ENCODE data around the gene MIOS. TPM values are rescaled to one million over a fixed set of nuclear protein-coding genes. Genes with fewer than 3 reads are reported as not detected.
A peak's percentile ranks its signal among the peaks of the same experiment; 100 is the strongest.

MIOS gene
- total RNA-seq, 4 donors from 2014 or later = 8.4 to 41.9 (median 26.1) TPM

DNA sequence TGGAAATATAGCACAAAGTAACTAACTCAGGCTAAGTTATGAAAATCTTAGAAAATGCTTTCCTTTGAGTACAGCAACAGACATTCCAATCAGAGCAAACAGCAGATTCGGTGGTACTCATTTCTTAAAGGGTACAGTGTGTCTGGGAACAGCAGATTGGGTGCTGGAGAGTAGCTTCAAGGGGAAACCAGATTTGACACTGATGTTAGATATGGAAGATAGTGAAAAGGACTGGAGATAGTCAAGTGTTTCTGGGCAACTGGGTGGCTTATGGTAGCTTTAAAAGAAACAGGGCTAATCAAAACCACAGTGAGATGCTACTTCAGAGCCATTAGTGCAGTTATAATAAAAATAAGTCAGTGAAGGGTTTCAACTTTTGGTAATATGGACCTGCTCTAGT, 61.8 kb downstream of the MIOS start:
- 77 to 86% methylated on average over 1 of the region's 1 CpG for WGBS, 2 donors (ENCODE audit: low coverage in 1 of 2)
- Histone ChIP-seq H3K4me1 (no peaks in the 10 kb centered on the region), H3K27me3 (no peaks in the 10 kb centered on the region), H3K27ac (no peak overlapping the region), H3K36me3 (no peaks in the 10 kb centered on the region), H3K9me3 (peaks cover 0 to 6% of the 10 kb centered on the region in 2 donors), H3K4me3 (no peak overlapping the region)
- intact Hi-C loops (cut with DNase I; ENCODE audit: low total_unique reads) = no loop called here
- in situ Hi-C loops (cut with MboI; ENCODE audit: low pct_ligation_motif_present in 1 of 4, low pct_unique_long_range_greater_than_20kb in 1 of 4, low sequenced_read_pairs in 3 of 4) = no loop called here
- TF ChIP-seq, protein P1, sequence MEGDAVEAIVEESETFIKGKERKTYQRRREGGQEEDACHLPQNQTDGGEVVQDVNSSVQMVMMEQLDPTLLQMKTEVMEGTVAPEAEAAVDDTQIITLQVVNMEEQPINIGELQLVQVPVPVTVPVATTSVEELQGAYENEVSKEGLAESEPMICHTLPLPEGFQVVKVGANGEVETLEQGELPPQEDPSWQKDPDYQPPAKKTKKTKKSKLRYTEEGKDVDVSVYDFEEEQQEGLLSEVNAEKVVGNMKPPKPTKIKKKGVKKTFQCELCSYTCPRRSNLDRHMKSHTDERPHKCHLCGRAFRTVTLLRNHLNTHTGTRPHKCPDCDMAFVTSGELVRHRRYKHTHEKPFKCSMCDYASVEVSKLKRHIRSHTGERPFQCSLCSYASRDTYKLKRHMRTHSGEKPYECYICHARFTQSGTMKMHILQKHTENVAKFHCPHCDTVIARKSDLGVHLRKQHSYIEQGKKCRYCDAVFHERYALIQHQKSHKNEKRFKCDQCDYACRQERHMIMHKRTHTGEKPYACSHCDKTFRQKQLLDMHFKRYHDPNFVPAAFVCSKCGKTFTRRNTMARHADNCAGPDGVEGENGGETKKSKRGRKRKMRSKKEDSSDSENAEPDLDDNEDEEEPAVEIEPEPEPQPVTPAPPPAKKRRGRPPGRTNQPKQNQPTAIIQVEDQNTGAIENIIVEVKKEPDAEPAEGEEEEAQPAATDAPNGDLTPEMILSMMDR (IDR thresholded peaks at IDR 0.05) = no peak
- TF ChIP-seq POLR2AphosphoS5 (IDR thresholded peaks at IDR 0.05) = no peak
- TF ChIP-seq EP300 (IDR thresholded peaks at IDR 0.05; ENCODE audit: low read depth) = no peak
- TF ChIP-seq POLR2A (IDR thresholded peaks at IDR 0.05) = no peak
- DNase-seq = no peak

DNA sequence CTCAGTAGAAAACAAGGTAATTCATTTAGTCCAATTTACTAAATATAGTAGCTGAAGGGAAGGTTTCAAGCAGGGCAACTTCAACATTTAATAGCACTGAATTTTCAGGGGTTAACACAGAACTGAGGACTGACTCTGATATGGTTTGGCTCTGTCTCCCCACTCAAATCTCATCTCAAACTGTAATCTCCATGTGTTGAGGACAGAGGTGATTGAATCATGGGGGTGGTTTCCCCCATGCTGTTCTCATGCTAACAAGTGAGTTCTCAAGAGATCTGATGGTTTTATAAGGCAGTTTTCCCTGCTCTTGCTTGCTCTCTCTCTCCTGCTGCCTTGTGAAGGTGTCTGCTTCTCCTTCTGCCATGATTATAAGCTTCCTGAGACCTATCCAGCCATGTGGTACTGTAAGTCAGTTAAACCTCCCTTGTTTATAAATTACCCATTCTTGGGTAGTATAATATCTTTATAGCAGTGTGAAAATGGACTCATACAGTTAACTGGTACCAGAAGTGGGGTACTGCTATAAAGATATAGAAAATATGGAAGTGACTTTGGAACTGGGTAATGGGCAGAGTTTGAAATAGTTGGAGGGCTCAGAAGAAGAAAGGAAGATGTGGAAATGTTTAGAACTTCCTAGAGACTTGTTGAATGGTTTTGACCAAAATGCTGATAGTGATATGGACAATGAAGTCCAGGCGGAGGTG, 64.1 kb downstream of the MIOS start:
- Histone ChIP-seq H3K9me3 (peaks cover 0 to 4% of the 10 kb centered on the region in 2 donors), H3K36me3 (no peaks in the 10 kb centered on the region), H3K4me1 (no peaks in the 10 kb centered on the region), H3K27me3 (no peaks in the 10 kb centered on the region), H3K27ac (no peak overlapping the region), H3K4me3 (no peak overlapping the region)
- TF ChIP-seq, protein P1 (IDR thresholded peaks at IDR 0.05) = no peak
- TF ChIP-seq POLR2AphosphoS5 (IDR thresholded peaks at IDR 0.05) (no peak), POLR2A (IDR thresholded peaks at IDR 0.05) (no peak), EP300 (IDR thresholded peaks at IDR 0.05; ENCODE audit: low read depth) (no peak)
- DNase-seq = no peak
- intact Hi-C loops (cut with DNase I; ENCODE audit: low total_unique reads) = no loop called here
- in situ Hi-C loops (cut with MboI; ENCODE audit: low pct_ligation_motif_present in 1 of 4, low pct_unique_long_range_greater_than_20kb in 1 of 4, low sequenced_read_pairs in 3 of 4) = no loop called here
- WGBS, 2 donors (ENCODE audit: low coverage in 1 of 2) = 94 to 100% methylated on average over 1 of the region's 1 CpG

DNA sequence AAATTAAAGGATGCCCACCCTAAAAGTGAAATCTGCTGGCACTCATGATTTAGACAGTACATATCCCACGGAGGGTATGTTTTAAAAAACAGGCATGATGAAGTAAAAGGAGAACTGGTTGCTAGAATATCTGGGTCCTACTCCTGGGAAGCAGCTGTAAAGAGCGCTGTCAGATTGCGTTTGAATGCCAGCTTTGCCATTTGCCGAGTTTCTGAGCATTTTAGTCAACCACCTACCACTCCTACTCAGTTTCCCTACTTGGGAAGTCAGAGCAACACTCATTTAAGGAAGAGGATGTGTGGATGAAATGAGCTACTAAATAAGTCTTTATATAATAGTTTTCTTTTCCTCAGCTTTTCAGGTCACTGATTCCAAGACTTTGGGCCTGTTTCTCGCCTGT, 72.7 kb downstream of the MIOS start:
- Histone ChIP-seq H3K4me3 (peak overlapping the region in 3 of 4 donors; percentile 64 to 74 (median 71)), H3K36me3 (peaks cover 0 to 16% (median 0%) of the 10 kb centered on the region in 4 donors), H3K9me3 (no peaks in the 10 kb centered on the region), H3K27me3 (no peaks in the 10 kb centered on the region), H3K27ac (peak overlapping the region; percentile 87 to 94 (median 91)), H3K4me1 (peaks cover 3 to 26% (median 16%) of the 10 kb centered on the region in 4 donors)
- TF ChIP-seq POLR2AphosphoS5 (IDR thresholded peaks at IDR 0.05) (no peak), EP300 (IDR thresholded peaks at IDR 0.05; ENCODE audit: low read depth) (no peak)
- WGBS, 2 donors (ENCODE audit: low coverage in 1 of 2) = 14 to 16% methylated on average over 5 of the region's 5 CpGs
- no peak for DNase-seq
- in situ Hi-C loops (cut with MboI; ENCODE audit: low pct_ligation_motif_present in 1 of 4, low pct_unique_long_range_greater_than_20kb in 1 of 4, low sequenced_read_pairs in 3 of 4) = no loop called here
- intact Hi-C loops (cut with DNase I; ENCODE audit: low total_unique reads) = no loop called here

DNA sequence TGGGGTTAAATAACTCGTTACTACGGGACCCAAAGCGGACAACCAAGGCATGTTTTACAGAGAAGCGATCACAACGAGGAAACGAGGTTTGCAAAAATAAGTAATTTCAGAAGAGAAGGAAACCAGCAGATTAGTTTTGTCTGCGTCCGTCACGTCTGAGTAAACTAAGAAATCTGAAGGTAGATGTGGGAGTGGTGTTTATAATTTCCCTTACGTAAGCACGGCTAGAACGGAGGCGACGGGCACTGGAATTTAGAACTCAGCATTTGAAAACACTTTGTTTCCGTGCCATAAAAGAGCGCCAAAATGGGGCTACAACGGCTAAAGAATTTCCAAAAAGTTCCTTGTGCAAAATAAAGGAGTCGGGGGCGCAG, 73.2 kb downstream of the MIOS start:
- Histone ChIP-seq H3K27ac (peak overlapping the region; percentile 87 to 94 (median 91)), H3K9me3 (no peaks in the 10 kb centered on the region), H3K4me1 (peaks cover 3 to 26% (median 16%) of the 10 kb centered on the region in 4 donors), H3K4me3 (peak overlapping the region; percentile 64 to 91 (median 72)), H3K36me3 (peaks cover 0 to 16% (median 0%) of the 10 kb centered on the region in 4 donors), H3K27me3 (no peaks in the 10 kb centered on the region)
- peak; percentile 37 for DNase-seq
- intact Hi-C loops (cut with DNase I; ENCODE audit: low total_unique reads) (no loop called here), in situ Hi-C loops (cut with MboI; ENCODE audit: low pct_ligation_motif_present in 1 of 4, low pct_unique_long_range_greater_than_20kb in 1 of 4, low sequenced_read_pairs in 3 of 4) (no loop called here)
- 1 to 3% methylated on average over 14 to 19 of the region's 19 CpGs for WGBS, 2 donors (ENCODE audit: low coverage in 1 of 2)
- TF ChIP-seq POLR2A (IDR thresholded peaks at IDR 0.05) (no peak), EP300 (IDR thresholded peaks at IDR 0.05; ENCODE audit: low read depth) (no peak), POLR2AphosphoS5 (IDR thresholded peaks at IDR 0.05) (no peak)
- TF ChIP-seq, protein P1 (IDR thresholded peaks at IDR 0.05) = no peak
